GM12864 (cell line): ENCODE measurements around the gene LANCL2.
"Not testable (repeated sequence)": the region's sequence is repeated elsewhere in the genome, so short reads cannot be mapped to it uniquely, and the experiment has no call there.

Experiments used
- DNase-seq: peaks from one replicate; pipeline ENCODE4 v3.0.0-alpha.2; 2011; ENCODE audit warnings: low read depth
- H3K4me3 ChIP-seq: 2 replicates; pipeline ENCODE4 v1.5.1; 2011; ENCODE audit warnings: mild to moderate bottlenecking, low read depth, low read length, control low read depth
- CTCF ChIP-seq: IDR thresholded peaks from 2 replicates; pipeline ENCODE4 v1.5.1; 2011; ENCODE audit warnings: low read depth, mild to moderate bottlenecking, moderate library complexity, low read length, control low read depth, inconsistent platforms; ENCODE audit errors: missing control alignments

Gene LANCL2

GRCh38 chr7:55386541-55386940 is 21.4 kb downstream of the LANCL2 start:
- TF ChIP-seq CTCF: no peak
- no peak overlapping the region for H3K4me3 ChIP-seq
- DNase-seq: no peak

- no peak for TF ChIP-seq CTCF
- no peak overlapping the region for H3K4me3 ChIP-seq
- no peak for DNase-seq
Observed at GRCh38 chr7:55387062-55387965, 22.2 kb downstream of the LANCL2 start.

- TF ChIP-seq CTCF: no peak
- DNase-seq: no peak
- H3K4me3 ChIP-seq: no peak overlapping the region
Observed at GRCh38 chr7:55396233-55396785, 31.2 kb downstream of the LANCL2 start.

- no peak for DNase-seq
Observed at GRCh38 chr7:55397617-55398016, 32.5 kb downstream of the LANCL2 start.

GRCh38 chr7:55400191-55400590 is 35.1 kb downstream of the LANCL2 start:
- DNase-seq: no peak
- TF ChIP-seq CTCF: no peak
- H3K4me3 ChIP-seq: no peak overlapping the region

More at GRCh38 chr7:55397617-55398016, 32.5 kb downstream of the LANCL2 start:
- TF ChIP-seq CTCF: no peak
- H3K4me3 ChIP-seq: no peak overlapping the region

GRCh38 chr7:55402506-55402905 is 37.4 kb downstream of the LANCL2 start:
- not testable (repeated sequence) for DNase-seq

GRCh38 chr7:55405856-55406541 is 40.9 kb downstream of the LANCL2 start:
- no peak for DNase-seq
- no peak for TF ChIP-seq CTCF
- H3K4me3 ChIP-seq: no peak overlapping the region

More at GRCh38 chr7:55402506-55402905, 37.4 kb downstream of the LANCL2 start:
- not testable (repeated sequence) for H3K4me3 ChIP-seq
